A172 (cell line): ENCODE data around the gene CD274. TPM values are rescaled to one million over a fixed set of nuclear protein-coding genes. Genes with fewer than 3 reads are reported as not detected.
"Not testable (repeated sequence)": the region's sequence is repeated elsewhere in the genome, so short reads cannot be mapped to it uniquely, and the experiment has no call there.

Source experiments
- DNase-seq: peaks from one replicate; pipeline ENCODE4 v3.0.0-alpha.2; 2015; ENCODE audit warnings: low spot score
- total RNA-seq: library from RNA; depleted of rRNA; stranded (reverse); fragments of >200 nt; shearing (Covaris generic); gene quantifications from 2 replicates; pipeline ENCODE4 v1.2.3, GENCODE V29; 2014

Gene CD274
- total RNA-seq, 1 experiment from 2014 or later, result 1.4 TPM

DNA sequence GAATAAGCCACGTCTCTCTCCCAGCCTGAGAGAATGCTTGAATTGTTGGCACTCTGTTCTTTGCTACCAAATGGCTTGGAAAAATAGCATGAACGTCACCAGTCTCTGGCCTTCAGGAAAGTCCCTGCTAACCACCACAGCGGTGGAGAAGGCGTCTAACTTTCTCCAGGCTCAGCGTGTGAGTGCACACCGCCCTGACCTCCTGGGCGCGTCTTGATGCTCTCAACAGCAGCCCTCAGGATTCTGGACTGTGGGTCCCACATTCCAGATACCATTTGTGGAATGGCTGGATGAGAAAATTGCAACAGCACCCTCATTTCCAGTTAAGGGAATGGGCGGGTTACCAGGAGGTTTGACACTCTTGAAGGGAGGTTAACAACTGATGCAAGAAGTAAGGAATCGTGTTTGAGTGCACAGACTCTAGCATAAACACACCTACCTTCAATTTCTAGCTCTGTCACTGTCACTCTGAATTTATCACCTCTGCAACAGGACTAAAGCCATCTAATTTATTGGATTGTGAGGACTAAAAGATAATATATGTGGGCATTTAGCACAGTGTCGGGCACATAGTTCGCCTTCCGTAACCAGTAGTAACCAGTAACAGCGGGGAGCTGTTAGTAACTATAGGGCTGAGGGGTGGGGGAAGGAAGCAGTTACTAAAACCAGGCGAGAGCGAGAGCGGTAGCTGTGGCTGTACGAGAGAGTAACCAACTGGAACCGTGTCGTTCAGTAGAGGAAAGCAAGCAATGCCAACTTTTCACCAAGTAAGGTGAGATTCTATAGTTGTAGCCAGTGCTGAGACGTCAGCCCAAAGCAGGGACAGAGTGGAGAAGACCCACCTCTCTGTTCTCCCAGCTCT, 11.8 kb upstream of the CD274 start:
- DNase-seq, result no peak

DNA sequence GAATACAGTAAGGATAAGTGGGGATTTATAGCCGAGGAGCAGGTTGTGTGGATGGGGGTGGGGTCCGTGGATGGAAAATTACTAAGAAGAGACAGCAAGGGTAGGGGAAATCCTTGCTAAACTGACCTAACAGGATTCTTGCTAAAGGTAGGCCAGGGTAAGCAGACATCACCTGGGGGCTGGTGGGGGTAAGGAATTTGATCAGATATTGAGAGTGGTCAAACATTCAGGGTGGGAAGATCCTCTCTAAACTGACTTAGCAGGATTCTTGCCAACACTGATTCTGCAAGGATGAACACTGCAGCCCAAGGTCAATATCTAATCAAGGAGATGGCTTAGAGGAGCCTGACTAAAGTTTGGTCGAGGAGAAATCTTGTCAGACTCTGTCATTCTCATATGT, 9.9 kb upstream of the CD274 start:
- DNase-seq, result no peak

DNA sequence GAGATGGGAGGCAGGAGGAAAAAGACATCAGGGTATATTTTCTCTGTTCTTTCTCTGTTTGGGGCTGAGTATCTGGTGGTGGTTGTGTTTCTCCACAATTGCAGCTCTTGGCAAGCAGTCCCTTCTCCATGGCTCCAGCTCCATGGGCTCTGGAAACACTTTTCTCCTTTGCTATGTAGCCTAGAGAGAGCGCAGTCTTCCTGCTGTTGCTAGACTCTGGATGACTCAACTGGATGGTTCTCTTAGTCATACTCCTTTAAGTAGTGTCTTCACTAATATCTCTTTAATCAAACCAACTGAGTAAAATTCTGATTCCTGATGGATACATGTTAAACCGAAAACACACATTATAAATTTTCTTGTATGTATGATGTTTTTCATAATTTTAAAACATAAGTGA, 9.3 kb upstream of the CD274 start:
- peak; percentile 43 for DNase-seq

DNA sequence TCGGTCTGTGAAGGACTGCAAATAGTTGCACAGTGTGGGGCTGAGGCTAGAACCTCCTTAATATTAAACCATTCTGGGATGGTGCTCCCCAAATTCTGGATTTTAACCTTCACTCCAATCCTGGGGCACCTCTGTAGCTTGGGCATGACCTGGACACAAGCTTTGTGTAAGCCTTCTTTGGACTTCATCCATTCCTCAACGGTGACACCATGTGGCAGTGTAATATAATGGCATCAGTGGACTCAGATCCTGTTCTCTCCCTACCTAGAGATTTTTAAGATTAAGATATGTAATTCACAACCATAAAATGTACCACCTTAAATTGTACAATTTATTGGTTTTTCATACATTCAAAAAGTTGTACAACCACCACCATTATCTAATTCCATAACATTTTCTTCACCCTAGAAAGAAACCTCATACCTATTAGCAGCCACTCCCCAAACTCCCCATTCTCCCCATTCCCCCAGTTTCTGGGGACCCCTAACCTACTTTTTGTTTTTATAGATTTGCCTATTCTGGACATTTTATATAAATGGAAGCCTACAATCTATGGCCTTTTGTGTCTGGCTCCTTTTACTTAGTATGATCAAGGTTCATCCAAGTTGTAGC, 7.8 kb upstream of the CD274 start:
- DNase-seq, result peak; percentile 62

DNA sequence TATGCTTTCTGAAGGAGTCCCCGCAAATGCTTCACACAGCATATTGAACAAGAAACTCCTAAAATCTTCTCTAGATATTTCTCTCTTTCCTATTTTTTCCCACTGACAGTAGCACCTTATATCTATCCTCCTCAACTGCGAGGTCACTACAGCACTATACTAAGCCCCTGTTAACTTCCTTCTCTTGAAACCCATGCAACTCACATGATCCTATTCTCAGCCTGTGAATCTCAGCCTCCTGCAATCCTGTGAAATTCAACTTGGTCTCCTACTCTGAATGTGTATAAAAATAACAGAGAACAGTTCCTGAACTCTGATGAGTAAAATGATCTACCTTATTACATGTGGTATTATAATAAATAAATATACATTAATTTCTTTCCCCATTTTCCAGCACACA, 6.5 kb upstream of the CD274 start:
- DNase-seq, result no peak

DNA sequence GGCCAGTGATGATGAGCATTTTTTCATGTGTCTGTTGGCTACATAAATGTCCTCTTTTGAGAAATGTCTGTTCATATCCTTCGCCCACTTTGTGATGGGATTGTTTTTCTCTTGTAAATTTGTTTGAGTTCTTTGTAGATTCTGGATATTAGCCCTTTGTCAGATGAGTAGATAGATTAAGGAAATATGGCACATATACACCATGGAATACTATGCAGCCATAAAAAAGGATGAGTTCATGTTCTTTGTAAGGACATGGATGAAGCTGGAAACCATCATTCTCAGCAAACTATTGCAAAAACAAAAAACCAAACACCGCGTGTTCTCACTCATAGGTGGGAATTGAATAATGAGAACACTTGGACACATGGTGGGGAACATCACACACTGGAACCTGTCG, 5.2 kb upstream of the CD274 start:
- DNase-seq, result not testable (repeated sequence)

DNA sequence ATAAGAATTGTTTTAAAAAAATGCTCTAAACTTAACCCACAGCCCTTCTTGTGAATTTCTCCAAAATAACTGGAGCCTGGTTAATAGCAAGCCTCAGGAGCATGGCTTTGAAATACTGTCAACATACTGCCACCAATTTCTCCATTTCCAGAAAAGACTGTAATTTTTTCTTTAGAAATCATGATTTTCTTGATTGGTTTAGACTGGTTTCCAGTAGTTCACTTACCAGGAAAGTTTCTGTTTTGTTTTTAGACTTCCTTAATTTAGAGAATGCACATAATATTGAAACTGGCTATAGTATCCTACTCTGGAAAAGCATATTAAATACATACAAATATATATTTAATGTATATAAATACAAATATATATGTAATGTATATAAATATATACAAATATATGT, 4.5 kb upstream of the CD274 start:
- DNase-seq, result no peak

DNA sequence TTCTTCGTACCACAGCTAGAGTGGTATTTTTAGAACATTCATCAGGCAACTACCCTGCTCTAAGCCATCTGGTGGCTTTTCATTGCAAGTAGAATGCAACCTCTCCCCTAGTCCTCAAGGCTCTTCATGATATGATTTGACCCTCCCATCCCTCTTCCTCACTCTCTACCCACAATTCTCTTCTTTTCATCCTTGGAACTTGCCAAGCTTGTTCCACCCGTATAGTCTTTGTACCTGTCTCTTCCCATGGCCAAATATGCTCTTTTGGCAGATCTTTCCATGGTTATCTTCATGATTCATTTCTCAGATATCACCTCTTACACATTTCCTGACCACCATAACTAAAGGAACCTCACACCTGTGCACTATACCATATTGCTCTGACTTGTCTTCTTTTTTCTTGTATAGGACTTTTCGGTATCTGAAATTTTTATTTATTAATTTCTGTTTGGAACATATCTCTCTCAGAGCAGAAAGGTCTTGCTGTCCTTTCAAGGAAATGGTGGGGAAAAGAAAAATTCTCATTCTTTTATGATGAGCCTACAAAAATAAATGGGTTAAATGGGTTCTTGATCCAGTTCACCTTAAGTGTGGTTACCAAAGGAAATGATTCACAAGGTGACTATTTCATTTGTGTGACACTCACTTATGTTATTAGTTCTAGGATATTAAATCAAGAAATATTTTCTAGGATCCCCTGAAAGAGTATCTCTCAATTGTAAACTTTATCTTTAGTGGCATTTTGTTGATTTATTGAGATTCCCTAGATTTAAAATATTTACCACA, 3.7 kb upstream of the CD274 start:
- peak; percentile 60 for DNase-seq

DNA sequence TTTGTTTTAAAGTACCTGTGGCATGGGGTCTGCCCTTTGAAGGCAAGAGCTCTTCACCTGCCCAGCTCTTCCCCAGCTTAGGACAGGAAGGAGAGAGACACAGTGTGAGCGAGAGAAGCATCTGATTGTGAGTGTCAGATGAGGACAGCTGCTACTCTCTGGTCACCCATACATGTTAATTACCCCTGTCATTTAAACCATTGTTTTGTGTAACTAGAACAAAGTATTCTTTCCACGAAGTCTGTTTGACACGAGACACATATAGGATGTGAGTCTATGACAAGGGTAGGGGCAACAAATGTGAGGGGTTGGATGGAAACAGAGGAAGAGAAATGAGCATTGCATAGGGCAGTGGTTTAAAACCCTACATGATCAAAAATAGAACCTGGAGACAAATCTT, 3.0 kb upstream of the CD274 start:
- DNase-seq, result no peak

DNA sequence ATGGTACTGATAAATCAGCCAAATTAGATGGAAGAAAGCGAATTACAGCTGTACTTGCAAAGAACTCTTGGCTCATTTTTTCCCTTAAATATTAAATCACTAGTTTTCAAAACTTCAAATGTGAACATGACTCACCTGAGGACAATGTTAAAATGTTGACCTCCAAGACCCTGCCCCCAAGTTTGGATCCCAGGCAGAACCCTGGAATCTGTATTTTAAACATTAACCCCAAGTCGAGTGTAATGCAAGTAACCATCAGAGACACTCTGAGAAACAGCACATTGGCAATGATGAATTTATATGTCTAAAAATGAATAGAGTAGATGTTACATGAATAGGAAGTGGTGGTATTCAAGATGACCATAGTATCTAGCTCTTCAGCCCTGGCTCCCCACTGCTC, 2.3 kb upstream of the CD274 start:
- no peak for DNase-seq

DNA sequence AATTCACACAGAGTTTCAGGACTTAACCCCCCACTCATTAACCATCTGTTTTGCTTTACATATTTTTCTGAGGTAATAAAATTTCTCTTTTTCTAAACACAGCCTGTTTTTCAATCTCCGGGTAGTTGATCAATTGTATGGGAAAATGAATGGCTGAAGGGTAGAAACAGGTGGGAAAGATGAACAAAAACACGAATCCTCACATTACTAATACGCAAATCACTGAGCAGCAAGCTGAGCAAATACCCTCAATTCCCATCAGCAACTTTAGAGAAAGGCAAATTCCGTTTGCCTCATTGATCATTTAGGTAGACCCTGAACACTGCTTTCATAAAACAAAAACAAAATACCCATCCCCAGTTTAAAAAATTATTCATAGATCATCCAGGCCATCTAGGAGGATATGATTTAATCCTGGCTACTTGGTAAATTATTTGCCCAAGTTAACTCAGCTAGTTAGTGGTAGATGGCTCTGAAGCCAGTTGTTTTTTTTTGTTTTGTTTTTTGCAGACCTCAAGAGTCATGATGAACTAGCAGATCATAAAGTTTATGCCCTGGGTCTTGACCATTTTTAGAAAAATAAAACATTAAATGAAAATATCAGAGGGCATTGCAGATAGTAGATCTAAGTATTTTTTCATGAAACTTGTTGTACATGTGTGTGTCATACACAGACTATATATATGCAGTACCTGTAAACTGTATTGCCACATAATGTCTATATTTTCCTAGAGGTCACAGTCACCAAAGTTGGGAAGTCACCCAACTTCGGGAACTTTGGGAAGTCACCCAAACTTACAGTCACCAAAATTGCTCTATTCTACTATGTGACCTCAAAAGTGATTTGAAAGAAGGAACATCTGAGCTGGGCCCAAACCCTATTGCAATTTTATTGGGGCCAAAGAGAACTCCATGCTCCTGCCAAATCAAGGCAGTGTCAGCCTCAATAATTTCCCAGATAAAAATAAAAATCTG, 1.6 kb upstream of the CD274 start:
- DNase-seq, result no peak

DNA sequence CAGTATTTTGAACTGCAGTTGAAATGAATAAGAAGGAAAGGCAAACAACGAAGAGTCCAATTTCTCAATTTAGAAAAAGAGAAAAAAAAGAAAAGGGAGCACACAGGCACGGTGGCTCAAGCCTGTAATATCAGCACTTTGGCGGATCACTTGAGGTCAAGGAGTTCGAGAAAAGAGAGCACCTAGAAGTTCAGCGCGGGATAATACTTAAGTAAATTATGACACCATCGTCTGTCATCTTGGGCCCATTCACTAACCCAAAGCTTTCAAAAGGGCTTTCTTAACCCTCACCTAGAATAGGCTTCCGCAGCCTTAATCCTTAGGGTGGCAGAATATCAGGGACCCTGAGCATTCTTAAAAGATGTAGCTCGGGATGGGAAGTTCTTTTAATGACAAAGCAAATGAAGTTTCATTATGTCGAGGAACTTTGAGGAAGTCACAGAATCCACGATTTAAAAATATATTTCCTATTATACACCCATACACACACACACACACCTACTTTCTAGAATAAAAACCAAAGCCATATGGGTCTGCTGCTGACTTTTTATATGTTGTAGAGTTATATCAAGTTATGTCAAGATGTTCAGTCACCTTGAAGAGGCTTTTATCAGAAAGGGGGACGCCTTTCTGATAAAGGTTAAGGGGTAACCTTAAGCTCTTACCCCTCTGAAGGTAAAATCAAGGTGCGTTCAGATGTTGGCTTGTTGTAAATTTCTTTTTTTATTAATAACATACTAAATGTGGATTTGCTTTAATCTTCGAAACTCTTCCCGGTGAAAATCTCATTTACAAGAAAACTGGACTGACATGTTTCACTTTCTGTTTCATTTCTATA, 602 bp upstream of the CD274 start:
- no peak for DNase-seq

DNA sequence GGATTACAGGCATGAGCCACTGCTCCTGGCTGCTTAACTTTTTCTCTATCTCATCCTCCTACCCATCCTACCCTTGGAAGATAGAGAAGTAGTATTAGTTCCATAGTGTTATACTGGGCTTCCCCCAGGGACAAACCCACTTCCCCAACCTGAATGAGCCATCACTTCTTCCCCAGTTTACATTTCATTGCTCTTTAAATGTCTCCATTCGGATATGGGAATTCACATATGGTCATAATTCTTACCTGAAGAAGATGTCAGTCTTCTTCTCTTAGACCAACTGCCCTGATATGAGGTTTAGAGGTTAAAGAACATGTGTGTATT, 1.9 kb downstream of the CD274 start:
- DNase-seq, result no peak

DNA sequence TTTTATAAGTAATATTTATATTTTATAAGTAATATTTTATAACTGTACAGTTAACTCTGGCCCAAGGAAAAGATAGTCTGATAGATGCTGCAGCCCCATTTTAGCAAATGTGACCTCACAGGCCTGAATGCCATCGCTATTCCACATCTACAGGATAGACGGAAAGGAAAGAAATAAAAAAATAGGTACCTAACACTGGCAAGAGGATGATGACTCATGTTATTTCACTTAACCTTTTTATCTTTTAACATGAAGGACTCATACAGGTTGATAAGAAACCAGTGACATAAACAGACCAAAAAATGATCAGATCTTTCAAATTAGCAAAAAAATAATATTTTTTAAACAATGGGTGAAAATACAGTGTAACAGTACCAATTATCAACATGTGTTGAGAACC, 2.7 kb downstream of the CD274 start:
- no peak for DNase-seq

DNA sequence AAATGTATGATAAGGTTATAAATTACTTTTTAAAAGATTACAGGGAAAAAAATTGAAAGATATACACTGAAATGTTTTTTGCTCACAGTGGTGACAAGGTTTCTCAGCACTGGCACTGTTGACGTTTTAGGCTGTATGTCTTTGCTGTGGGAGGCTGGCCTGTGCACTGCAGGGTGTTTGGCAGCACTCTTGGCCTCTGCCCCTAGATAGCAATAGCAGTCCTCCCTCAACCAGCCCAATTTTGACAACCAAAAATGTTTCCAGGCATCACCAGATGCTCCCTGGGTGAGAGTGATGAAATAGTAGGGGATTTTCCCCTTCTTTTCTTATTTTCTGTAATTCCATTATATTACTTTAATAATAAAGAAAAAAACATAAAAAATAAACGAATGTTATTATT, 3.3 kb downstream of the CD274 start:
- no peak for DNase-seq

DNA sequence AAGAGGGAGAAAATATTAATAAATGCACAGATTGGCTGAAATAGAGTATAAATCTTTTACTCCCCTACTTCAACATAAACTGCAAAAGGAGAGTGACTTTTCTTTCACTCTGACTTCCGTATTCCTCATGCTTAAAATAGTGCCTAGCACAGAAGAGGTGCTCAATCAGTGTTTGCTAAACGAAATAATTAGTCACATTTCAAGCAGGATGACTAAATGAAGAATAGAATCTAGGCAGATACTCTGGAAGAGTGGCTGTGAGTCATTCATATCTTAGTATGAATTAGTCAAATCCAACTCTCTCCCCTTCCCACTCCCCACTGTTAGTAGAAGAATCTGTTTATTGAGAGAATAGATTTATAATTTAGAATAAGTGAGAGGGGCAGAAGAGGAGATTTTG, 4.8 kb downstream of the CD274 start:
- peak; percentile 78 for DNase-seq

DNA sequence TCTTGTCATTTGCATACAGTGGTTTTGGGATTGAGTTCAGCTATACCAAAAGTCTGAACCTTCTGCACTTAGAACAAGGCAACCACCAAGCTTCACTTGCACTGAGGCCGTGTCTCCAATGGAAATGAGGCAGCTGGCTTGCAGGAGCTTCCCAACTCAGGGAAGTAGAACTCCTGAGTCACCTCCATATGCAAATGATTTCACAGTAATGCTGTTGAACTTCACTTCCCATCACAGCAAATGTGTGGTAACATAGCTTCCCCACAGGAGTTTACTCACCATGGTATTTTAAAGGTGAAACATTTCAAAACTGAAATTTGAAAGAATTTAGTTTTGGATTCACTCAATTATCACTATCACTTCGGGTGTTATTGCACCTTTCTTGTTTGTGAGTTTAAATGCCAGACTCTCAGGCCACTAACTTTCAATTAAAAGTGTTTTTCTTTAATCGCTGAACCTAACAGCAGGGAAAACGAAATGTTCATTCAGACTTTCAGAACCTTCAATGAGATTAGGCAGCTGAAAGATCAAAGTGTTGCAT, 9.0 kb downstream of the CD274 start:
- no peak for DNase-seq

DNA sequence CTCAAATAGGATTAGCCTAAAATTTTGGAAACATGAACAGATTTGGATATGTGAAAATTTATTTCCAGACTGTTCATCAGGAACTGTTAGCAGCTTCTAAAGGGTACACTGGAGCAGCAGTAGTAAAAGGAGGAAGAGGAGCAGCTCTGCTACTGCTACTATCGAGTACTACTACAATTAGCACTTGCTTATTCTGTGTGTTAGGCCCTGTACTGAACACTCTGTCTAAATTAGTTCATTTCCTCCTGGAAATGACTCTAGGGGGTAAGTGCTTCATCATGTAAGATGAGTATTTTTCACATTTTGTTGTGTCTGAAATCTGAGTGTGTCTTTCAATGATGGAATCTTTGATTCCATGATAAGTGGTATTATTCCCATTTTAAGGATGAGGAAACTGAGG, 9.8 kb downstream of the CD274 start:
- DNase-seq, result no peak

DNA sequence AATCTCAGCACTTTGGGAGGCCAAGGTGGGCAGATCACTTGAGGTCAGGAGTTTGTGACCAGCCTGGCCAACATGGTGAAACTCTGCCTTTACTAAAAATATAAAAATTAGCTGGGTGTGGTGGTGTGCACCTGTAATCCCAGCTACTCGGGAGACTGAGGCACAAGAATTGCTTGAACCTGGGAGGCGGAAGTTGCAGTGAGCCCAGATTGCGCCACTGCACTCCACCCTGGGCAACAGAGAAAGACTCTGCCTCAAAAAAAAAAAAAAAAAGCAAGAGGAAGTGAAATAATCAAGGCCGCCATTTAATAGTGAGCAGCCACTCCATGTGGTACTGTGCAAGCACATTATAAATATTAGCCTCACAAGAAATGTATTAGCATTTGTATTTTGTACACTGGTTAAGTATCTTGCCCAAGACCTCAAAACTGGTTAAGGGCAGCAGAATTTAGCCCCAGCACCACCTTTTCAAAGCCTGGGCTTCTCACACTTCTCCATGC, 14.5 kb downstream of the CD274 start:
- not testable (repeated sequence) for DNase-seq

DNA sequence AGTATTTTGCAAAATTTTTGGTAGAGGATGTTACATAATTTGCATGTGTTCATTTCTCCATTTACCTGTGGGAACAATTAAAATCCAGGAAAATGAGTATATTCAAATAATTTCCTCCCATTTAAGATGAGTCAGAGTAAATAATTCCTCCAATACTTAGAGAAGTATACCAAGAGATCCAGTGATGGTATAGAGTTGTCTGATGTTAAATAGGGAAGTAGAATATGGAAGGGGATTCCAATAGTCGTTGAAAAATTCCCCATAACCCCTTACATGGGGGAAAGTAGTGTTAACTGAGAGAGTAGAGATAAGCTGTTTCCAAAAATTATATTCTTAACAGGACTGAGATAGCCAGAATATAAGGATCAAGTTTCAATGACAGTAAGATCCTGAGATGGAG, 15.7 kb downstream of the CD274 start:
- DNase-seq, result no peak
